HG03108 (cell line): ENCODE results near the gene AKR1B15.

Experiments
- ATAC-seq: cut with Tn5 transposase; IDR thresholded peaks from one replicate; pipeline ENCODE4 v1.9.1; 2021; ENCODE audit warnings: moderate library complexity; ENCODE audit not compliant: unreplicated experiment

AKR1B15 gene

GRCh38 chr7:134612197-134612596 is 63.3 kb downstream of the AKR1B15 start:
- ATAC-seq = no peak

- no peak for ATAC-seq
Observed at GRCh38 chr7:134613623-134614347, 64.9 kb downstream of the AKR1B15 start.

DNA sequence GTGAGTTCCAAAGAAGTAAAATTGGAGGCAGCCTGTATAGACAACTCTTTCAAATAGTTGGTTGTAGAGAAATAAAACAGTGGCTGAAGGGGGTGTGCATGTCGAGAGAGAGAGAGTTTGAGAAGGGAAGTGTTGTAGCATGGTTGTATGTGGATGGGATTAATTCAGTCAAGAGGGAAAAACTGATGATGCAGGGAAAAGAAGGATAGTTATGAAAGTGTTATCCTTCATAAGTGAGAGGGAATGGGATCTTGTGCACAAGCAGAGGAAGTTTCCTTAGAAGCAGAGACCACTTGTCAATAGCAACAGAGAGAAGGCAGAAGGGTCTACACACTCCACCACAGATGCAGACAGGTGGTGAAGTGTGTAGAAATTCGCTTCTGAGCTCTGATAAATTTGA is 67.7 kb downstream of the AKR1B15 start:
- ATAC-seq = no peak

- no peak for ATAC-seq
Observed at GRCh38 chr7:134618756-134619530, 70.0 kb downstream of the AKR1B15 start.

DNA sequence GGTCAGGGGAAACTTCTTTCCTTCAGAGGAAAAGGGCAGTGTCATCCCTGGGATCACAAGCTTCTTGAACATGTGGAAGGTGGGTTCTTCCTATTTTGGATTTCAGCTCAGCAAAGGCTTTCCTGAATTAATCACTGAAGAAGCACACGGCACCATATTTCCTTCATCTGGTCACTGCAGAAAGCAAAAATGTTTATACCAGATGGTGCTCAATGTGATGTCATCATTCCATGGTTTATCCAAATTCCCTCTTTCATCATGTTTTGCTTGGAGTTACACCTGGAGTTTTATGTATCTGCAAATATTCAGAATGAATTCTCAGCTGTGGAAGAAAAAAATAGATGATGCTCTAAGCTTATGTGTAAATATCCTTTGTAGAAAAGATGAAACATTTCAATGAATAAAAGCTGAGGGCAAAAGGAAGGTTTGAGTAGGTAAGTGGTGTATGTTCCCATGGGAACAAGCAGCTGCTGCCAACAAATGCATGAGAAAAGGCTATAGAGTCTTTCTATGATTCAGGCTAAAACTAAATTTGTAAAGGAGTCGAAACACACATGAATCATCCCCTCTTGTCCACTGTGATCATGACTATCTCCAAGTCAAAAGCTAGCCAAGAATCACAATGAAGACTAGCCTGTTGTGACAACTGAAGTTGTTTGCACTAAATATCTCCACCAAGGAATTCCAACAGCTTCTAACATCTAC is 70.9 kb downstream of the AKR1B15 start:
- ATAC-seq = no peak

- no peak for ATAC-seq
Observed at GRCh38 chr7:134622303-134622995, 73.5 kb downstream of the AKR1B15 start.

DNA sequence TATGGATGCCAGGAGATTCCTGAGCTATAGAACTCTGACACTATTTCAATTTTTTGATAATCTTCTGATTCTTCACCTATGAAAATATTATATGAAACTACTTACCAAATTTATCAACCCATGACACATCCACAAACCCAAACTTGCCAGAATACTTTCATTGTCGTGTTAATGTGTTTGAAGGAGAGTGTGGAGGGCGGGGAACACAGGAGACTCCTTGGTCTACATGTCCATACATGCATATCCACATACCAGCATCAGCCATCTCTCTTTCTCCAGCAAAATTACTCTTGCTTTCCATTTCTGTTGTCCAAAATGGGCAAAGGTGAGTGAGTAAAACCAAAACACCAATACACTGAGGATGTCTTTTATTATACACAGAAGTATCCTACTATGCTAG is 74.3 kb downstream of the AKR1B15 start:
- no peak for ATAC-seq

GRCh38 chr7:134625550-134625949 is 76.6 kb downstream of the AKR1B15 start:
- ATAC-seq = no peak

DNA sequence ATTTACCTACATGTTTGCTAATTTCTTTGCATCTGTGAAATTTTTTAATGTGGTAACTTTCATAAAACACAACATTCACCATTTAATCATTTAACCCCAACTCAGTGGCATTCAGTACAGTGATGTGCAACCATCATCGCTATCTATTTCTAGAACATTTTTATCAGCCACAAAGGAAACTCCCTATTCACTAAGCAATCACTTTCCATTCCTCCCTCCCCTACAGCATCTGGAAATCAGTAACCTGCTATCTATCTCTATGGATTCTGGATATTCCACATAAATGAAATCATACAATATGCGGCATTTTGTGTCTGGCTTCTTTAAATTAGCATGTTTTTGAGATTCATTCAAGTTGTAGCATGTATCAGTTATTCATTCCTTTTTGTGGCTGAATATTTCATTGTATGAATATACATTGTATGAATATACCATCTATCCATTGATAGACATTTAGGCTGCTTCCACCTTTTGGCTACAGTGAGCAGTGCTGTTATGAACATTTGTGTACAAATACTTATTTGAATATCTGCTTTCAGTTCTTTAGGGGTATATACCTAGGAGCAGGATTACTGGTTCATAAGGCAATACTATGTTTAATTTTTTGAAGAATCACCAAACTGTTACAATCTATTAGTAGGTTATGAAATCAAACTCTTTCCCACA is 78.3 kb downstream of the AKR1B15 start:
- ATAC-seq = no peak

- no peak for ATAC-seq
Observed at GRCh38 chr7:134627775-134628153, 78.9 kb downstream of the AKR1B15 start.

- no peak for ATAC-seq
Observed at GRCh38 chr7:134629445-134629844, 80.5 kb downstream of the AKR1B15 start.
